Hepatic stellate cell (primary cell): ENCODE results near the gene CCDC77.
A peak's percentile ranks its signal among the peaks of the same experiment; 100 is the strongest.

Source experiments
- DNase-seq: peaks from one replicate; pipeline ENCODE4 v3.0.0; 2011; ENCODE audit warnings: low spot score

The CCDC77 gene

DNA sequence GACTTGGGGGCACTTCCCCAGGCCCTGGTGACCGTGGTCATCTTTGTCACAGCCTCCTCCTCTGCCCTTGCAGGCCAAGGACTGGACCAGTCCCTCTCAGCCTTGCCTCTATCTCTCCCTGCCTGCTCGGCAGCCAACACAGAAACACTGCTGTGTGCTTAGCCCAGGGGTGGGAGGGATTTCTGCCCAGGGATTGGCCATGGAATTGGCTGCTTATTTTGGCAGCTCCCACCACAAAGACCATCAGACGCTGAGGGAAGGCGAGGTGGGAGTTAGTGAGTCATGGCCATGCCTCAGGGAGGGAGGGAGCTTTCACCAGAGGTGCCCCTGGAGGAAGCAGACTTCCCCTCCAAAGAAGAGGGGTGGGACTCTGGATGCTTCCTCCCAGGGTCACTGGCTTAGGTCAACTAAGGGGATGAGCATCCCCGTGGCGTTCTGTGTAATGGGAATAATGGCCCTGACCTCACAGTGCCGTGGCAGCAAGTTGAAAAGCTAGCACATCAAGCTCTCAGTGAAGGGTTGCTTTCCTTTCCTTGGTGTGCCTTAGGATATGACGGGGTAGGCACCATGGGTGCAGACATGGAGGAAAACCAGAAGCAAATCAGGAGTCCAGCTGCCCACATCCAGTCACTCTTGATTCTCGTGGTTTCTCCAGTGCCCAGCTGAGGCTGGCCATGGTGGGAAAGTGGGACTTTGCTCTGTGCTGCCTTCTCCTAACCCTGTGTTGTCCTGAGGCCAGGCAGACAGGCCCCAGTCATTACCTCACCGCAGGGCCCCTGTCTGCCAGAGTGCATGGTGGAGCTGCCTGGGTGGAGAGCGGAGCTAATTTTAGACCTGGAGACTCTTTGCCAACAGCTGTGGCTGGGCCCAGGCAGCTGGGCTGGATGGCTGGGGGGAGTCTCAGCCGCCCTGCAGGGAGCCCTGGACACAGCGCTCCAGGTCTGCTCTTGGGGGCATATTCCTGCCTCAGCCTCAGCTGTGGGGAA is 79.7 kb downstream of the CCDC77 start:
- peak; percentile 50 for DNase-seq

DNA sequence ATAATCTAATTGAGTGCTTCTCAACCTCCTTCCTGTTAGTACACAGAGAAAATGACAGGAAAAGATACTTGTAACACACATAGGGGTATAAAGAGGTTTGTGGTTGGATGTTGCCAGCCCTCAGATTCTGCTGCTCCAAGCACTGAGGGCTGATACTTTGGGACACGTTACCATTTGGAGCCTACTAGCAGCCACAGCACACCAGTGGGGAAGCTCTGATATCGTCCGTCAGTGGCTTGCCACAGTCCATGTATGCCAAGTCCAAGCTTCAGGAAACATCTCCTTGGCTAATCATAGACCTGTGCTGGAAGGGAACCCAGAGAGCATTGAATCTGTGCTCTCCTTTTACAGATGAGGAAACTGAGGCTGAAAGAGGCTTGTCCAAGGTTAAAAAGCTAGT is 80.6 kb downstream of the CCDC77 start:
- no peak for DNase-seq

DNA sequence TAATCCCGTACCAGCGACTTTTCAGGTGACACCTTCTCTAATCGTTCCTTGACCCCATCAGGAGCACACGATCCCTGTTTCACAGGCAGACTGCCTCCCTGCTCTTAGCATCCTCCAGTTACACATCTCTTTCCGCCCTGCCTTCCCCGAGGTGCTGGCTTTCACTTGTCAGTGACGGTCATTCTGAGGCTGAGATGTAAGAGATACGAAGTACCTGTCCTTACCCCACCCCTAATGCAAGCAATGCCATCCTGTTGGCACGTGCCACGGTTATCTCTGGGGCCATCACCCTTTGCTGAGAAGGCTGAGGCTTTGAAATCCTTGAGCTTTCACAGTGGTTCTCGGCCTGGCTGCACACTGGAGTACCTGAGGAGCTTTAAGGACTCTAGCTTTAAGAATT is 82.7 kb downstream of the CCDC77 start:
- no peak for DNase-seq

DNA sequence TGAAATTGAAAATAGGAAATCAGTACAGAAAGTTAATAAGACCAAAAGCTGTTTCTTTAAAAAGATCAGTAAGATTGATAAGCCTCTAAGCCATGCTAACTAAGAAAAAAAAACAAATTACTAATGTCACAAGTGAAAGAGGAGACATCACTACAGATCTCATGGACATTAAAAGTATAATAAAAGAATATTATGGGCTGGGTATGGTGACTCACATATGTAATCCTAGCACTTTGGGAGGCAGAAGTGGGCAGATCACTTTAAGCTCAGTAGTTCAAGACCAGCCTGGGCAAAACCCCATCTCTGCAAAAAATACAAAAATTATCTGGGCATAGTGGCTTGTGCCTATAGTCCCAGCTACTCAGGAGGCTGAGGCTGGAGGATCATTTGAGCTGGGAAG is 88.8 kb downstream of the CCDC77 start:
- no peak for DNase-seq
